Measurements from ENCODE around the gene RBP7. TPM values are rescaled to one million over a fixed set of nuclear protein-coding genes. Genes with fewer than 3 reads are reported as not detected.

The RBP7 gene
- total RNA-seq, 1 donor from 2014 or later, result 0.47 TPM

- Mint-ChIP-seq H3K36me3 (ENCODE audit: low read depth) (peaks cover 2% of the 10 kb centered on the region), H3K27ac (ENCODE audit: unreplicated experiment) (no peak overlapping the region), H3K4me3 (ENCODE audit: unreplicated experiment) (no peak overlapping the region), H3K9me3 (ENCODE audit: low read depth) (no peaks in the 10 kb centered on the region), H3K4me1 (ENCODE audit: low read depth) (peaks cover 35% of the 10 kb centered on the region), H3K27me3 (ENCODE audit: low read depth) (no peaks in the 10 kb centered on the region)
- no peak for DNase-seq (ENCODE audit: low spot score)
- TF ChIP-seq CTCF (IDR thresholded peaks at IDR 0.05), result no peak
Observed at GRCh38 chr1:10063878-10064277, 66.8 kb downstream of the RBP7 start.

- peaks cover 40% of the 10 kb centered on the region for H3K4me1 Mint-ChIP-seq (ENCODE audit: low read depth)
- no peak for DNase-seq (ENCODE audit: low spot score)
- H3K36me3 Mint-ChIP-seq (ENCODE audit: low read depth), result peaks cover 4% of the 10 kb centered on the region
- no peaks in the 10 kb centered on the region for H3K9me3 Mint-ChIP-seq (ENCODE audit: low read depth)
- peak overlapping the region; percentile 52 for H3K27ac Mint-ChIP-seq (ENCODE audit: unreplicated experiment)
- no peaks in the 10 kb centered on the region for H3K27me3 Mint-ChIP-seq (ENCODE audit: low read depth)
- H3K4me3 Mint-ChIP-seq (ENCODE audit: unreplicated experiment), result no peak overlapping the region
- no peak for TF ChIP-seq CTCF (IDR thresholded peaks at IDR 0.05)
Observed at GRCh38 chr1:10064416-10065343, 67.7 kb downstream of the RBP7 start.

GRCh38 chr1:10065344-10065685 is 68.3 kb downstream of the RBP7 start:
- DNase-seq (ENCODE audit: low spot score), result no peak
- no peak overlapping the region for H3K4me3 Mint-ChIP-seq (ENCODE audit: unreplicated experiment)
- no peaks in the 10 kb centered on the region for H3K27me3 Mint-ChIP-seq (ENCODE audit: low read depth)
- peaks cover 4% of the 10 kb centered on the region for H3K36me3 Mint-ChIP-seq (ENCODE audit: low read depth)
- no peaks in the 10 kb centered on the region for H3K9me3 Mint-ChIP-seq (ENCODE audit: low read depth)
- TF ChIP-seq CTCF (IDR thresholded peaks at IDR 0.05), result no peak
- H3K4me1 Mint-ChIP-seq (ENCODE audit: low read depth), result peaks cover 40% of the 10 kb centered on the region
- H3K27ac Mint-ChIP-seq (ENCODE audit: unreplicated experiment), result peak overlapping the region; percentile 52

Small RNA genes lying within 50 kb of the gene (microRNA-seq; reads per million reads assigned to microRNA genes)
- gene MIR5697 (ENCODE audit: borderline number of aligned reads), result not detected

Other genes starting within 250 kb of the RBP7 start
- gene CLSTN1, start 173.3 kb upstream of the RBP7 start, total RNA-seq, result 125 to 139 TPM (median 126 TPM) in 3 replicates
- gene CTNNBIP1, start 87.0 kb upstream of the RBP7 start, total RNA-seq, result 26.2 to 32.8 TPM (median 28.4 TPM) in 3 replicates
- 26.1 to 28.4 TPM (median 26.1 TPM) in 3 replicates for gene LZIC, start 53.8 kb upstream of the RBP7 start, total RNA-seq
- gene NMNAT1, start 53.8 kb upstream of the RBP7 start, total RNA-seq, result 10.9 to 13.8 TPM (median 13.7 TPM) in 3 replicates
- 46.3 to 51.9 TPM (median 47.1 TPM) in 3 replicates for gene UBE4B, start 35.7 kb downstream of the RBP7 start, total RNA-seq
- gene KIF1B, start 213.3 kb downstream of the RBP7 start, total RNA-seq, result 48.8 to 49.4 TPM (median 48.9 TPM) in 3 replicates